K562 (cell line): ENCODE results near the gene CARD9. TPM values are rescaled to one million over a fixed set of nuclear protein-coding genes. Genes with fewer than 3 reads are reported as not detected.
A peak's percentile ranks its signal among the peaks of the same experiment; 100 is the strongest.

ENCODE experiments used
- ATAC-seq: fragments of 200-7000 bp; cut with Tn5 transposase; 3 replicates; pipeline ENCODE4 v1.9.1; 2020; ENCODE audit warnings: moderate library complexity
- BruUV-seq: library from RNA; stranded (reverse); fragments of 400-500 nt; replicated peaks from 2 replicates; lab custom pipeline; 2021; lab: Mats Ljungman, UMichigan
- CTCF ChIA-PET: fragments of 300-600 bp; formaldehyde crosslinking; extraction: SDS; loops from one replicate; lab custom pipeline; 2021; ENCODE audit warnings: low intra/inter-chr PET ratio; lab: Yijun Ruan, JAX
- POLR2A ChIA-PET: fragments of 300-600, 350-650 bp; sonication (Branson Sonifier 250); formaldehyde crosslinking; extraction: SDS; loops from one replicate; lab custom pipeline; 2021; ENCODE audit warnings: antibody characterized with exemption, inconsistent platforms; lab: Yijun Ruan, JAX
- DNase-seq, 4 experiments: peaks; one replicate each; pipeline versions ENCODE4 v3.0.0 to v3.0.0-alpha.2; 2011 to 2018; ENCODE audit warnings: low spot score in 3 of 4, mixed read lengths in 3 of 4; ENCODE audit errors: extremely low read depth in 1 of 4
- FAIRE-seq: peaks from 2 replicates; lab custom pipeline; 2011; peaks lifted over from hg19 to GRCh38; lab: Jason Lieb, UNC
- H2AFZ ChIP-seq: 2 replicates; pipeline ENCODE4 v1.6.0; 2011; ENCODE audit warnings: low read depth, low read length, control low read depth, inconsistent platforms
- H3K27ac ChIP-seq: fragments of 200-600 bp; 3 replicates; pipeline ENCODE4 v1.8.0; 2011; ENCODE audit warnings: low read depth, mild to moderate bottlenecking, control low read depth, inconsistent platforms, low read length, moderate library complexity, mixed read lengths; ENCODE audit errors: extremely low read depth
- H3K27me3 ChIP-seq, 2 experiments: fragments of 300-600 bp in 1 of 2; 2 replicates in 1 of 2; 3 replicates in 1 of 2; pipeline versions ENCODE4 v1.6.0 to v1.8.0; 2011; ENCODE audit warnings: inconsistent platforms in 2 of 2, low read length in 2 of 2, mild to moderate bottlenecking in 1 of 2, mixed read lengths in 1 of 2, moderate library complexity in 1 of 2; ENCODE audit not compliant: control insufficient read depth in 2 of 2, insufficient read depth in 2 of 2
- H3K36me3 ChIP-seq: fragments of 300-600 bp; 3 replicates; pipeline ENCODE4 v1.8.0; 2011; ENCODE audit warnings: mild to moderate bottlenecking, low read length, inconsistent platforms; ENCODE audit not compliant: control insufficient read depth, insufficient read depth
- H3K4me1 ChIP-seq, 2 experiments: fragments of 200-600 bp in 1 of 2; replicated peaks in 1 of 2; 2 replicates in 1 of 2; 3 replicates in 1 of 2; pipeline versions ENCODE4 v1.5.1 to v1.8.0; 2011; ENCODE audit warnings: inconsistent platforms in 2 of 2, low read length in 2 of 2, mild to moderate bottlenecking in 1 of 2, mixed read lengths in 1 of 2, moderate library complexity in 1 of 2; ENCODE audit not compliant: control insufficient read depth in 2 of 2, insufficient read depth in 2 of 2
- H3K4me2 ChIP-seq: 2 replicates; pipeline ENCODE4 v1.6.1; 2011; ENCODE audit warnings: low read length, control low read depth, inconsistent platforms, mixed read lengths; ENCODE audit not compliant: insufficient read depth
- H3K4me3 ChIP-seq: fragments of 200-600 bp; sonication (generic), shearing (Covaris generic); 2 replicates; pipeline ENCODE4 v1.5.1; 2016; ENCODE audit warnings: control low read depth, inconsistent platforms
- H3K79me2 ChIP-seq: fragments of 200-600 bp; 3 replicates; pipeline ENCODE4 v1.8.0; 2011; ENCODE audit warnings: low read length, inconsistent platforms; ENCODE audit not compliant: control insufficient read depth, insufficient read depth
- H3K9ac ChIP-seq, 2 experiments: 2 replicates each; pipeline versions ENCODE4 v1.6.0 to v1.6.1; 2011; ENCODE audit warnings: low read depth in 2 of 2, low read length in 2 of 2, control low read depth in 1 of 2, inconsistent platforms in 1 of 2, mild to moderate bottlenecking in 1 of 2, mixed read lengths in 1 of 2; ENCODE audit not compliant: insufficient read depth in 1 of 2
- H3K9me1 ChIP-seq: one replicate; pipeline ENCODE4 v1.6.0; 2011; ENCODE audit warnings: inconsistent platforms, mild to moderate bottlenecking, low read length, moderate library complexity; ENCODE audit not compliant: control insufficient read depth, insufficient read depth
- H3K9me3 ChIP-seq: replicated peaks from 2 replicates; pipeline ENCODE4 v1.5.1; 2011; ENCODE audit warnings: low read depth, low read length, inconsistent platforms; ENCODE audit not compliant: control insufficient read depth, insufficient read depth
- H4K20me1 ChIP-seq: replicated peaks from 2 replicates; pipeline ENCODE4 v1.6.1; 2011; ENCODE audit warnings: low read length, inconsistent platforms, mixed read lengths; ENCODE audit not compliant: control insufficient read depth, insufficient read depth
- C11orf30 ChIP-seq: fragments of 450-650 bp; IDR thresholded peaks from 2 replicates; pipeline ENCODE4 v1.6.1; 2016; ENCODE audit warnings: low read depth, mild to moderate bottlenecking
- KDM4B ChIP-seq, 2 experiments: fragments of 450-650 bp in 1 of 2; sonication (generic) in 1 of 2; IDR thresholded peaks; 2 replicates each; pipeline ENCODE4 v1.6.1; 2016 to 2017; ENCODE audit warnings: borderline replicate concordance in 2 of 2, antibody characterized with exemption in 1 of 2, low read depth in 1 of 2, mild to moderate bottlenecking in 1 of 2
- NFE2L1 ChIP-seq: fragments of 450-650 bp; IDR thresholded peaks from 2 replicates; pipeline ENCODE4 v1.6.1; 2016; ENCODE audit warnings: missing genetic modification characterization, low read depth, mild to moderate bottlenecking, missing compliant biosample characterization, moderate library complexity, borderline replicate concordance
- PHB2 ChIP-seq: fragments of 450-650 bp; IDR thresholded peaks from 2 replicates; pipeline ENCODE4 v1.6.1; 2017; ENCODE audit warnings: low read depth
- STAG1 ChIP-seq: sonication (generic); formaldehyde crosslinking; IDR thresholded peaks from 2 replicates; pipeline ENCODE4 v1.5.0; 2020; ENCODE audit warnings: missing genetic modification reagents, borderline replicate concordance
- TARDBP ChIP-seq: fragments of 450-650 bp; IDR thresholded peaks from 2 replicates; pipeline ENCODE4 v1.6.1; 2016
- U2AF1 ChIP-seq: fragments of 200-400 bp; formaldehyde crosslinking; optimal IDR thresholded peaks from 2 replicates; pipeline ENCODE3; 2017; ENCODE audit warnings: mild to moderate bottlenecking, low read depth, low read length, moderate library complexity
- WGBS: fragments of 100-300 bp; shearing (Covaris generic); methylation state at CpG from one replicate; pipeline ENCODE4 v1.1.6; 2016; ENCODE audit warnings: low coverage, mixed read lengths; ENCODE audit not compliant: insufficient coverage; ENCODE audit errors: missing lambda C conversion rate; 5-methylcytosine and 5-hydroxymethylcytosine counted together
- in situ Hi-C: fragments of 300-500 bp; cut with MboI; formaldehyde crosslinking; loops from 4 replicates; pipeline ENCODE4 v1.15.0; 2018; ENCODE audit warnings: inconsistent platforms, mixed read lengths
- intact Hi-C: fragments of 100-400 bp; cut with micrococcal nuclease; formaldehyde crosslinking; loops from 2 replicates; pipeline ENCODE4 v1.14.2; 2022
- polyA plus RNA-seq, 8 experiments: library from polyadenylated mRNA; depleted of rRNA in 4 of 8; stranded (reverse) in 5 of 8; unstranded in 3 of 8; fragments of >200 nt; fragmentation: Nextera tagmentation in 2 of 8; fragmentation: Illumina TruSeq in 1 of 8; extraction: Ambion mirVana in 2 of 8; extraction: Trizol in 1 of 8; gene quantifications; 2 replicates each; pipeline versions ENCODE4 v1.2.1 to v1.2.3, GENCODE V29; 2011 to 2014; ENCODE audit warnings: inconsistent platforms in 1 of 8, missing spikeins in 1 of 8
- total RNA-seq, 7 experiments: library from RNA; depleted of rRNA in 6 of 7; stranded (reverse); fragments of >200 nt in 6 of 7; fragmentation: Illumina TruSeq in 2 of 7; extraction: Trizol in 2 of 7; gene quantifications; 2 replicates each; pipeline versions ENCODE4 v1.2.1 to v1.2.3, GENCODE V29; 2011 to 2021; ENCODE audit warnings: low replicate concordance in 1 of 7
- TF ChIP-seq, protein P1 (sequence below): sonication (generic); IDR thresholded peaks from 2 replicates; pipeline ENCODE4 v1.6.1; 2016

Gene CARD9
- total and polyA plus RNA-seq, 9 of the 15 experiments (the other 6 are each of a cell fraction or from before 2014, with no cell fraction given): 1.7 to 53.0 (median 9.7) TPM

DNA sequence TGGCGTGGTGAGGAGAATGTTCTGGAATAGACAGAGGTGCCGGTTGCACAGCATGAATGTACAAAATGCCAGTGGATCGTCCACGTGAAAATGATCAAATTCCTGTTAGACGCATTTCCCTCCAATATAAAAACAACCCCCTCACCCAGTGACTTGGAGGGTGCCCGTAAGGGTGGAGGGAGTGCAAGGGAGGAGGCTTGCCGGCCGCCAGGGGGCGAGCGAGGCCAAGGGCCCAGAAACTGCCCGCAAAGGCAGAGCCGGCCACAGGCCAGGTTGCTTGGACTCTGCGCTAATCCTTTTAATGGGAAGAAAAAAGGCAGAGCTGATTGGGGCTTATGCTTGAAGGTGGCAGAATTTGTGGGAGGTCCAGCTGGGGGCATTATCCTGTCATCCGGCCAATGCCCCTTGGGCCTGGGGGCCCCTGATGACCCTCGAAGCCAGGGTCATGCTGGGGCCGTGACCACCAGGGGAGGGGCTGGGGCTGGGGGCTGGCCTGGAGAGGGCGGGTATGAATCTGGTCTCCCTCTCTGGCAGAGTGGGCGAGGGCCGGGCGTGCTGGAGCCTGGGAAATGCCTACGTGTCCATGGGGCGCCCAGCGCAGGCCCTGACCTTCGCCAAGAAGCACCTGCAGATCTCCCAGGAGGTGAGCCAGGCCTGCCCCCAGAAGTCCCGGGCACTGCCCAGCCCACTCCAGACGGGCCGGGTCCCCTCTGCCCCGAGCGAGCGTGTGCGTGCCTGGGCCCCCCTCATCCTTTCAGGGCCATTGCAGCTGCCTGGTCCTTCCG lies 34.1 kb downstream of the CARD9 start (continued):
- no peak for TF ChIP-seq NFE2L1 (tag)
- TF ChIP-seq KDM4B (IDR thresholded peaks at IDR 0.05; ENCODE audit: borderline replicate concordance in 2 of 2, low read depth in 1 of 2): no peak
- no peak for TF ChIP-seq PHB2
- TF ChIP-seq, protein P1, sequence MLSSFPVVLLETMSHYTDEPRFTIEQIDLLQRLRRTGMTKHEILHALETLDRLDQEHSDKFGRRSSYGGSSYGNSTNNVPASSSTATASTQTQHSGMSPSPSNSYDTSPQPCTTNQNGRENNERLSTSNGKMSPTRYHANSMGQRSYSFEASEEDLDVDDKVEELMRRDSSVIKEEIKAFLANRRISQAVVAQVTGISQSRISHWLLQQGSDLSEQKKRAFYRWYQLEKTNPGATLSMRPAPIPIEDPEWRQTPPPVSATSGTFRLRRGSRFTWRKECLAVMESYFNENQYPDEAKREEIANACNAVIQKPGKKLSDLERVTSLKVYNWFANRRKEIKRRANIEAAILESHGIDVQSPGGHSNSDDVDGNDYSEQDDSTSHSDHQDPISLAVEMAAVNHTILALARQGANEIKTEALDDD: no peak
- TF ChIP-seq TARDBP: no peak
- peak; percentile 61; the same call in 1 of the 2 replicates for TF ChIP-seq STAG1 (CRISPR knock-in tag)
- TF ChIP-seq C11orf30: no peak

DNA sequence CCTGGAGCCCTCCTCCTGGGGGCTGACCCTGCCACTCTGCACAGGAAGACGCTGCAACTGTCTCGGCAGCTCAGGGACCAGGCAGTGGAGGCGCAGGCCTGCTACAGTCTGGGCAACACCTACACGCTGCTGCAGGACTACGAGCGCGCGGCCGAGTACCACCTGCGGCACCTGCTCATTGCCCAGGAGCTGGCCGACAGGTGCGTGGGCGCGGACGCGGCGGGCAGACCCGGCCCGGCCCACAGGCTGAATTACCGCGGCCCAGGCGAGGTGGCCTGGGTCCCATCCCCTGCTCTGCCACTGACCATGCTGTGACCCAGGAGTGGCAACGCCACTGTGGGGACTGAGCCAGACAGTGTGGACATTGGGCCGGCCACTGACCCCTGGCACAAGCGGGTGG lies 35.0 kb downstream of the CARD9 start:
- no peaks in the 10 kb centered on the region for H3K9me3 ChIP-seq
- no peak overlapping the region for H2AFZ ChIP-seq
- ChIA-PET CTCF (interaction anchor here (0.8 to 2.6 kb wide), 5 partner anchors 25 to 306 kb away, joined by 3 to 10 read pairs (median 5); partner anchors contain the start of genes DNLZ and SNAPC4), POLR2A (no interaction called here)
- H3K9ac ChIP-seq: peak overlapping the region in 1 of 2 experiments; percentile 52; a peak in 2 of 4 replicates
- ATAC-seq: no peak
- DNase-seq: no peak
- intact Hi-C loops: loop anchor here (2.0 kb wide), 1 partner anchor 62 kb away; the partner anchor contains the start of gene SNAPC4
- H3K4me1 ChIP-seq: peaks cover 7 to 97% of the 10 kb centered on the region in 2 experiments
- no peak overlapping the region for H3K27ac ChIP-seq
- no TSS peak for BruUV-seq
- H3K4me3 ChIP-seq: no peak overlapping the region
- H3K4me2 ChIP-seq: no peak overlapping the region
- H3K27me3 ChIP-seq: no peaks in the 10 kb centered on the region
- WGBS: 73% methylated on average over 7 of the region's 25 CpGs
- H4K20me1 ChIP-seq: no peaks in the 10 kb centered on the region
- H3K79me2 ChIP-seq: no peaks in the 10 kb centered on the region
- FAIRE-seq: no peak
- peaks cover 22% of the 10 kb centered on the region; the same call in 1 of the 3 replicates for H3K36me3 ChIP-seq
- peaks cover 3% of the 10 kb centered on the region for H3K9me1 ChIP-seq
- no peak for TF ChIP-seq U2AF1
- in situ Hi-C loops: loop anchor here (25.0 kb wide), 1 partner anchor 299 kb away; no protein-coding TSS in a partner anchor
